Lower leg skin (tissue), 4 donors: Measurements from ENCODE around the gene ALS2. TPM values are rescaled to one million over a fixed set of nuclear protein-coding genes. Genes with fewer than 3 reads are reported as not detected.

ENCODE experiments used
- DNase-seq, 2 donors: peaks; one replicate each; pipeline ENCODE4 v3.0.0-alpha.2; 2019; ENCODE audit warnings: low spot score in 2 of 2
- H3K4me3 ChIP-seq: fragments of 200-600 bp; sonication (generic); 2 replicates; pipeline ENCODE4 v1.5.1; 2017; ENCODE audit warnings: mild to moderate bottlenecking, low read depth; ENCODE audit not compliant: poor library complexity, severe bottlenecking
- POLR2A ChIP-seq, 2 donors: fragments of 450-650 bp; IDR thresholded peaks; one replicate each; pipeline ENCODE4 v1.6.1; 2016 to 2017; ENCODE audit warnings: antibody characterized with exemption in 2 of 2, mild to moderate bottlenecking in 1 of 2, moderate library complexity in 1 of 2
- WGBS, 2 donors: methylation state at CpG; one replicate each; pipeline ENCODE4 v1.1.5; 2018; 5-methylcytosine and 5-hydroxymethylcytosine counted together
- intact Hi-C: fragments of 100-400 bp; cut with DNase I; formaldehyde crosslinking; loops from one replicate; pipeline ENCODE4 v1.15.0; 2023; ENCODE audit warnings: low total_unique reads
- total RNA-seq, 4 donors: library from RNA; depleted of rRNA; stranded (reverse); fragments of >200 nt; gene quantifications; one replicate each; pipeline ENCODE4 v1.1.0, GENCODE V29; 2016
- TF ChIP-seq, protein P1 (sequence below), 3 donors: fragments of 450-650 bp; IDR thresholded peaks; one replicate each; pipeline ENCODE4 v1.5.1; 2016; ENCODE audit warnings: antibody characterized with exemption in 3 of 3, mild to moderate bottlenecking in 3 of 3, moderate library complexity in 2 of 3

ALS2 gene
- total RNA-seq, 4 donors from 2014 or later = 8.6 to 26.4 (median 17.9) TPM

DNA sequence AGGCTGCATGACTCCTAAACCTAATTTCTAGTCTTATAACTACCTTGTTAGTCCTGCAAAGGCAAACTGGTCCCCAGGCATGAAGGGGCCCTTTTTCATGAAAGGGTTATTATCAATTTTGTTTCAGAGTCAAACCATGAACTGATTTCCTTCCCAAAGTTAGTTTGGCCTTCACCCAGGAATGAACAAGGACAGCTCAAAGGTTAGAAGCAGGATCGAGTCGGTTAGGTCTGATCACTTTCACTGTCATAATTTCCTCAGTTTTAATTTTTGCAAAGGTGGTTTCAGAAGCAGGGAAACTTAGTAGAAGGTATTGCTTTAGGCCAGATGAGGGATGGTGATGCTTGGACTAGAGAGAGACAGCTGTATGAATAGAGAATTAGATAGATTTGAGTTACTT is 8.7 kb upstream of the ALS2 start:
- H3K4me3 ChIP-seq = no peak overlapping the region
- no peak for TF ChIP-seq POLR2A (IDR thresholded peaks at IDR 0.05)
- TF ChIP-seq, protein P1, sequence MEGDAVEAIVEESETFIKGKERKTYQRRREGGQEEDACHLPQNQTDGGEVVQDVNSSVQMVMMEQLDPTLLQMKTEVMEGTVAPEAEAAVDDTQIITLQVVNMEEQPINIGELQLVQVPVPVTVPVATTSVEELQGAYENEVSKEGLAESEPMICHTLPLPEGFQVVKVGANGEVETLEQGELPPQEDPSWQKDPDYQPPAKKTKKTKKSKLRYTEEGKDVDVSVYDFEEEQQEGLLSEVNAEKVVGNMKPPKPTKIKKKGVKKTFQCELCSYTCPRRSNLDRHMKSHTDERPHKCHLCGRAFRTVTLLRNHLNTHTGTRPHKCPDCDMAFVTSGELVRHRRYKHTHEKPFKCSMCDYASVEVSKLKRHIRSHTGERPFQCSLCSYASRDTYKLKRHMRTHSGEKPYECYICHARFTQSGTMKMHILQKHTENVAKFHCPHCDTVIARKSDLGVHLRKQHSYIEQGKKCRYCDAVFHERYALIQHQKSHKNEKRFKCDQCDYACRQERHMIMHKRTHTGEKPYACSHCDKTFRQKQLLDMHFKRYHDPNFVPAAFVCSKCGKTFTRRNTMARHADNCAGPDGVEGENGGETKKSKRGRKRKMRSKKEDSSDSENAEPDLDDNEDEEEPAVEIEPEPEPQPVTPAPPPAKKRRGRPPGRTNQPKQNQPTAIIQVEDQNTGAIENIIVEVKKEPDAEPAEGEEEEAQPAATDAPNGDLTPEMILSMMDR (IDR thresholded peaks at IDR 0.05) = no peak
- WGBS, 2 donors = 64 to 69% methylated on average over 2 of the region's 2 CpGs
- no peak for DNase-seq
- intact Hi-C loops = no loop called here

DNA sequence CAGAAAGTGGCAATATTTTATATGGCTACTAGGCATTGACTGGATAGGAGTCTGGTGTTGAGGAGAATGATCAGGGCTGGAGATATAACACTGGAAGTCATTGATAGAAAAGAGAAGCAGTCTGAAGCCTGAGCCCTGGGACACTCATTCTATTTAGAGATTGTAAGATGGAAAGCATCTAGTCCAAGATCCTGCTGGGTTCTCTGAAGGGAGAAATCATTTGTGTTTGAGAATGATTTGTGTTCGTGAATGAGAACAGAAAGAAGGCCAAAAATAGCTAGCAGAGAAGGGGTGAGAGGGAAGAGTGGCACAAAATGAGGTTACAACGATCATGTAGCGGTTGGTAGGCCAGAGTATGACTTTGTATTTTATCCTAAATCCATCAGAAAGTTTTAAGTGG is 7.6 kb upstream of the ALS2 start:
- intact Hi-C loops = no loop called here
- H3K4me3 ChIP-seq = no peak overlapping the region
- no peak for TF ChIP-seq POLR2A (IDR thresholded peaks at IDR 0.05)
- TF ChIP-seq, protein P1 (IDR thresholded peaks at IDR 0.05) = no peak
- 75 to 80% methylated on average over 3 of the region's 3 CpGs for WGBS, 2 donors
- no peak for DNase-seq

DNA sequence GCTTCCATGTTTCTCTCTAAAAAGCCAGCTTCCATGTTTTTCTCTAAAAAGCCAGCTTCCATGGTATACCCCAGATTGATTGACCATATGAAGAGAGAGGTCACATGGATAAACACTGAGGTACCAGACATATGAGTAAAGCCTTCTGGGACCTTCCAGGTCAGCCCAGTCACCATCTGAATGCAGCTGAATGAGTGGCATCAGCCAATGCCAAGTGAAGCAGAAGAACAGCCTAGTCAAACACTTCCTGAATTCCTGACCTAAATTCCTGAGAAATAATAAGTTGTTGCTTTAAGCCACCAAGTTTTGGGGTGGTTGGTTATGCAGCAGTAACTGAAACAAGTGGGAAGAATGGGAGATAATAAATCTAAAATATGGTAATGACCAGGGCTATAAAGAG is 5.7 kb upstream of the ALS2 start:
- no peak for DNase-seq
- TF ChIP-seq, protein P1 (IDR thresholded peaks at IDR 0.05) = no peak
- TF ChIP-seq POLR2A (IDR thresholded peaks at IDR 0.05) = no peak
- intact Hi-C loops = no loop called here
- H3K4me3 ChIP-seq = no peak overlapping the region

DNA sequence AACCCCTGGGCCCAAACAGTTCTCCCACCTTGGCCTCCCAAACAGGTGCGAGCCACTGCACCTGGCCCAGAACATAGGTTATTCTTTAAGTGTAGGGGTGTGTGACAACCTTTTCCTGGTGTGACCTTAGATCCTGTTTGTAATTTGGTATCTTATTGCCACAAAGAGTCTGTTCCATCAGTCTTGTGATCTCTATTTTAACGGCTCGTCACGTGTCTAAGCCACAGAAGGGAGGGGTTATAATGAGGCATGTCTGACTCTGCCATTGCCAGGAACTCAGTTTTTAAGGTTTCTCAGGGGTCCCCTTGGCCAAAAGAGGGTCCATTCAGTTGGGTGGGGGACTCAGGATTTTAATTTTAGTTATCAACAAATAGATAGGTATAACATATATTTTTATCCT is 4.4 kb upstream of the ALS2 start:
- TF ChIP-seq POLR2A (IDR thresholded peaks at IDR 0.05) = no peak
- TF ChIP-seq, protein P1 (IDR thresholded peaks at IDR 0.05) = no peak
- WGBS, 2 donors = 58 to 72% methylated on average over 4 of the region's 4 CpGs
- DNase-seq = no peak
- intact Hi-C loops = no loop called here
- no peak overlapping the region for H3K4me3 ChIP-seq

DNA sequence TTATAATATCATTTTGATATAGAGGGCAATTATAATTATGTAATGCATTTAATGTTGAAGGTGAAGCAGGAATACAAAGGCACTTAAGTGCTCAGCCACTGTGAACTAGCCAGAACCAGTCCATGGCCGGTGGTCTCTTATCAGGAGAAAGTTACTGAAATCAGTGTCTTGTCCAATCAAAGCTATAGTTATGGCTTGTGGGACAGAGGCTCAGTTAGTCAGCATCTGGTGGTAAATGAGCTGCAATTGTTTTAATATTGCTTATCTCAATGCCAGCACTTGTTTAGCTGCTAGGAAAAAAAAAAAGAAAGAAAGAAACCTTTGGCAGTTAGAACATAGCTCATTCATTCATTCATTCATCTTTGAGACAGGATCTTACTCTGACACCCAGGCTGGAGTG is 3.8 kb upstream of the ALS2 start:
- intact Hi-C loops = no loop called here
- 79 to 84% methylated on average over 1 of the region's 1 CpG for WGBS, 2 donors
- no peak overlapping the region for H3K4me3 ChIP-seq
- TF ChIP-seq, protein P1 (IDR thresholded peaks at IDR 0.05) = no peak
- no peak for TF ChIP-seq POLR2A (IDR thresholded peaks at IDR 0.05)
- no peak for DNase-seq

GRCh38 chr2:201781557-201782051 is 871 bp upstream of the ALS2 start:
- WGBS, 2 donors = 0 to 6% methylated on average over 15 of the region's 15 CpGs
- peak overlapping the region; percentile 79 for H3K4me3 ChIP-seq
- intact Hi-C loops = no loop called here
- TF ChIP-seq, protein P1 (IDR thresholded peaks at IDR 0.05) = no peak
- TF ChIP-seq POLR2A (IDR thresholded peaks at IDR 0.05) = no peak
- no peak for DNase-seq
